Measurements from ENCODE around the gene PBX1.

Gene PBX1

GRCh38 chr1:164759979-164760469 lies 201.0 kb downstream of the PBX1 start:
- DNase-seq (ENCODE audit: low read depth): no peak

GRCh38 chr1:164760569-164760968 lies 201.6 kb downstream of the PBX1 start:
- no peak for DNase-seq (ENCODE audit: low read depth)

GRCh38 chr1:164761009-164761408 lies 202.0 kb downstream of the PBX1 start:
- DNase-seq (ENCODE audit: low read depth): no peak

- no peak for DNase-seq (ENCODE audit: low read depth)
Observed at GRCh38 chr1:164763098-164763497, 204.1 kb downstream of the PBX1 start.

- no peak for DNase-seq (ENCODE audit: low read depth)
Observed at GRCh38 chr1:164764333-164764732, 205.3 kb downstream of the PBX1 start.

- no peak for DNase-seq (ENCODE audit: low read depth)
Observed at GRCh38 chr1:164765557-164765956, 206.6 kb downstream of the PBX1 start.

GRCh38 chr1:164765992-164766720 lies 207.2 kb downstream of the PBX1 start:
- DNase-seq (ENCODE audit: low read depth): no peak

- no peak for DNase-seq (ENCODE audit: low read depth)
Observed at GRCh38 chr1:164767752-164768402, 208.9 kb downstream of the PBX1 start.

GRCh38 chr1:164768619-164769018 lies 209.6 kb downstream of the PBX1 start:
- no peak for DNase-seq (ENCODE audit: low read depth)

GRCh38 chr1:164769486-164770130 lies 210.6 kb downstream of the PBX1 start:
- DNase-seq (ENCODE audit: low read depth): no peak

GRCh38 chr1:164770131-164770529 lies 211.1 kb downstream of the PBX1 start:
- no peak for DNase-seq (ENCODE audit: low read depth)

- DNase-seq (ENCODE audit: low read depth): no peak
Observed at GRCh38 chr1:164771041-164771618, 212.1 kb downstream of the PBX1 start.

- DNase-seq (ENCODE audit: low read depth): no peak
Observed at GRCh38 chr1:164771619-164772361, 212.8 kb downstream of the PBX1 start.

- no peak for DNase-seq (ENCODE audit: low read depth)
Observed at GRCh38 chr1:164772635-164773034, 213.7 kb downstream of the PBX1 start.

- no peak for DNase-seq (ENCODE audit: low read depth)
Observed at GRCh38 chr1:164773102-164773501, 214.1 kb downstream of the PBX1 start.

GRCh38 chr1:164774413-164774812 lies 215.4 kb downstream of the PBX1 start:
- DNase-seq (ENCODE audit: low read depth): no peak

GRCh38 chr1:164774819-164775654 lies 216.1 kb downstream of the PBX1 start:
- no peak for DNase-seq (ENCODE audit: low read depth)

- no peak for DNase-seq (ENCODE audit: low read depth)
Observed at GRCh38 chr1:164777518-164777917, 218.5 kb downstream of the PBX1 start.

- DNase-seq (ENCODE audit: low read depth): no peak
Observed at GRCh38 chr1:164779376-164779775, 220.4 kb downstream of the PBX1 start.

- DNase-seq (ENCODE audit: low read depth): no peak
Observed at GRCh38 chr1:164780111-164780812, 221.3 kb downstream of the PBX1 start.

All from stimulated activated CD8-positive, alpha-beta memory T cell treated with anti-CD3 and anti-CD28 coated beads, Interleukin-7, amount 100 ng/mL, for 24 hours (primary cell).